Left hindlimb (tissue), 1 donor: ENCODE data around the gene RTN4RL1.

ENCODE experiments used
- DNase-seq: peaks from one replicate; pipeline ENCODE4 v3.0.0-alpha.2; 2018

The RTN4RL1 gene

GRCh38 chr17:2044263-2044894, 19.2 kb upstream of the RTN4RL1 start:
- DNase-seq = no peak

GRCh38 chr17:2043785-2044184, 18.7 kb upstream of the RTN4RL1 start:
- no peak for DNase-seq

- DNase-seq = no peak
Observed at GRCh38 chr17:2042933-2043332, 17.8 kb upstream of the RTN4RL1 start.

GRCh38 chr17:2042390-2042847, 17.3 kb upstream of the RTN4RL1 start:
- DNase-seq = no peak

GRCh38 chr17:2041561-2042389, 16.6 kb upstream of the RTN4RL1 start, which contains the start of gene OVCA2:
Gene OVCA2, plus strand, starts transcription at chr17:2042022. Its CDS starts 26 bp downstream, at chr17:2042048.
- DNase-seq = peak; percentile 96

GRCh38 chr17:2040942-2041560, 15.9 kb upstream of the RTN4RL1 start:
- no peak for DNase-seq

GRCh38 chr17:2040219-2040827, 15.2 kb upstream of the RTN4RL1 start:
- DNase-seq = no peak

- DNase-seq = no peak
Observed at GRCh38 chr17:2037155-2037554, 12.0 kb upstream of the RTN4RL1 start.

- no peak for DNase-seq
Observed at GRCh38 chr17:2035541-2036488, 10.7 kb upstream of the RTN4RL1 start.

GRCh38 chr17:2034806-2035540, 9.8 kb upstream of the RTN4RL1 start:
- DNase-seq = no peak

GRCh38 chr17:2034157-2034556, 9.0 kb upstream of the RTN4RL1 start:
- DNase-seq = no peak

GRCh38 chr17:2033153-2033552, 8.0 kb upstream of the RTN4RL1 start:
- no peak for DNase-seq

- DNase-seq = no peak
Observed at GRCh38 chr17:2030779-2031163, 5.6 kb upstream of the RTN4RL1 start.

GRCh38 chr17:2029911-2030778, 5.0 kb upstream of the RTN4RL1 start, which contains the start of gene DPH1:
Gene DPH1, plus strand, starts transcription at chr17:2030153. Its CDS starts 17 bp downstream, at chr17:2030170.
- DNase-seq = peak; percentile 89

- no peak for DNase-seq
Observed at GRCh38 chr17:2028737-2029136, 3.6 kb upstream of the RTN4RL1 start.

- DNase-seq = no peak
Observed at GRCh38 chr17:2028234-2028614, 3.1 kb upstream of the RTN4RL1 start.

GRCh38 chr17:2027528-2028233, 2.5 kb upstream of the RTN4RL1 start:
- no peak for DNase-seq

- peak; percentile 77 for DNase-seq
Observed at GRCh38 chr17:2025622-2026309, 632 bp upstream of the RTN4RL1 start.
